Tibial nerve (tissue), 3 donors: ENCODE data around the gene TTC33.
"Not testable (repeated sequence)": the region's sequence is repeated elsewhere in the genome, so short reads cannot be mapped to it uniquely, and the experiment has no call there.

Experiments used
- POLR2A ChIP-seq, 2 donors: fragments of 450-650 bp; IDR thresholded peaks; one replicate each; pipeline ENCODE4 v1.6.1; 2017; ENCODE audit warnings: antibody characterized with exemption in 2 of 2, mild to moderate bottlenecking in 2 of 2, moderate library complexity in 2 of 2
- TF ChIP-seq, protein P1 (sequence below), 5 experiments: fragments of 200-600 bp in 3 of 5; fragments of 450-650 bp in 2 of 5; sonication (generic) in 3 of 5; IDR thresholded peaks; one replicate each; pipeline ENCODE4 v1.5.1; 2016 to 2019; ENCODE audit warnings: antibody characterized with exemption in 5 of 5, mild to moderate bottlenecking in 3 of 5, moderate library complexity in 2 of 5

DNA sequence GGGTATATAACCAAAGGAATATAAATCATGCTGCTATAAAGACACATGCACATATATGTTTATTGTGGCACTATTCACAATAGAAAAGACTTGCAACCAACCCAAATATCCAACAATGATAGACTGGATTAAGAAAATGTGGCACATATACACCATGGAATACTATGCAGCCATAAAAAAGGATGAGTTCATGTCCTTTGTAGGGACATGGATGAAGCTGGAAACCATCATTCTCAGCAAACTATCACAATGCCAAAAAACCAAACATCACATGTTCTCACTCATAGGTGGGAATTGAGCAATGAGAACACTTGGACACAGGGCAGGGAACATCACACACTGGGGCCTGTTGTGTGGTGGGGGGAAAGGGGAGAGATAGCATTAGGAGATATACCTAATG, 45.2 kb downstream of the TTC33 start:
- TF ChIP-seq, protein P1, sequence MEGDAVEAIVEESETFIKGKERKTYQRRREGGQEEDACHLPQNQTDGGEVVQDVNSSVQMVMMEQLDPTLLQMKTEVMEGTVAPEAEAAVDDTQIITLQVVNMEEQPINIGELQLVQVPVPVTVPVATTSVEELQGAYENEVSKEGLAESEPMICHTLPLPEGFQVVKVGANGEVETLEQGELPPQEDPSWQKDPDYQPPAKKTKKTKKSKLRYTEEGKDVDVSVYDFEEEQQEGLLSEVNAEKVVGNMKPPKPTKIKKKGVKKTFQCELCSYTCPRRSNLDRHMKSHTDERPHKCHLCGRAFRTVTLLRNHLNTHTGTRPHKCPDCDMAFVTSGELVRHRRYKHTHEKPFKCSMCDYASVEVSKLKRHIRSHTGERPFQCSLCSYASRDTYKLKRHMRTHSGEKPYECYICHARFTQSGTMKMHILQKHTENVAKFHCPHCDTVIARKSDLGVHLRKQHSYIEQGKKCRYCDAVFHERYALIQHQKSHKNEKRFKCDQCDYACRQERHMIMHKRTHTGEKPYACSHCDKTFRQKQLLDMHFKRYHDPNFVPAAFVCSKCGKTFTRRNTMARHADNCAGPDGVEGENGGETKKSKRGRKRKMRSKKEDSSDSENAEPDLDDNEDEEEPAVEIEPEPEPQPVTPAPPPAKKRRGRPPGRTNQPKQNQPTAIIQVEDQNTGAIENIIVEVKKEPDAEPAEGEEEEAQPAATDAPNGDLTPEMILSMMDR (IDR thresholded peaks at IDR 0.05), result not testable (repeated sequence)
- not testable (repeated sequence) for TF ChIP-seq POLR2A (IDR thresholded peaks at IDR 0.05)
